Breast epithelium (tissue), 4 donors: ENCODE results near the gene MEPCE. TPM values are rescaled to one million over a fixed set of nuclear protein-coding genes. Genes with fewer than 3 reads are reported as not detected.
"Not testable (repeated sequence)": the region's sequence is repeated elsewhere in the genome, so short reads cannot be mapped to it uniquely, and the experiment has no call there.

Experiments
- DNase-seq, 2 donors: peaks; one replicate each; pipeline ENCODE4 v3.0.0-alpha.2; 2019; ENCODE audit warnings: low spot score in 2 of 2
- H3K27ac ChIP-seq, 2 donors: fragments of 200-600 bp; sonication (generic) in 1 of 2; one replicate each; pipeline ENCODE4 v1.5.1; 2016 to 2019; ENCODE audit warnings: mild to moderate bottlenecking in 1 of 2
- H3K27me3 ChIP-seq, 2 donors: fragments of 200-600 bp; sonication (generic) in 1 of 2; one replicate each; pipeline versions ENCODE4 v1.5.1 to v1.6.0; 2017 to 2019; ENCODE audit warnings: control low read depth in 1 of 2, mild to moderate bottlenecking in 1 of 2
- H3K36me3 ChIP-seq: fragments of 200-600 bp; one replicate; pipeline ENCODE4 v1.5.1; 2019
- H3K4me1 ChIP-seq, 2 donors: fragments of 200-600 bp; sonication (generic); one replicate each; pipeline ENCODE4 v1.5.1; 2016 to 2019; ENCODE audit warnings: control low read depth in 1 of 2
- H3K4me3 ChIP-seq, 3 donors: fragments of 200-600 bp; sonication (generic); 1 replicate in 2 of 3; 2 replicates in 1 of 3; pipeline ENCODE4 v1.5.1; 2016 to 2019; ENCODE audit warnings: mild to moderate bottlenecking in 3 of 3, moderate library complexity in 2 of 3
- H3K9me3 ChIP-seq, 2 donors: fragments of 200-600 bp; sonication (generic) in 1 of 2; one replicate each; pipeline ENCODE4 v1.5.1; 2016 to 2019; ENCODE audit warnings: control low read depth in 1 of 2
- CTCF ChIP-seq, 3 donors: fragments of 450-650 bp; IDR thresholded peaks; one replicate each; pipeline ENCODE4 v1.5.1; 2016 to 2017; ENCODE audit warnings: antibody characterized with exemption in 3 of 3, mild to moderate bottlenecking in 3 of 3, moderate library complexity in 3 of 3
- POLR2A ChIP-seq: fragments of 450-650 bp; IDR thresholded peaks from one replicate; pipeline ENCODE4 v1.6.1; 2016; ENCODE audit warnings: antibody characterized with exemption, mild to moderate bottlenecking, moderate library complexity
- POLR2AphosphoS5 ChIP-seq, 3 donors: sonication (generic); formaldehyde crosslinking; IDR thresholded peaks; one replicate each; pipeline ENCODE4 v1.6.1; 2017; ENCODE audit warnings: antibody characterized with exemption in 3 of 3
- intact Hi-C: fragments of 100-400 bp; cut with DNase I; formaldehyde crosslinking; loops from one replicate; pipeline ENCODE4 v1.15.1; 2023; ENCODE audit warnings: low total_unique reads
- total RNA-seq, 3 donors: library from RNA; depleted of rRNA; stranded (reverse); fragments of >200 nt; gene quantifications; one replicate each; pipeline ENCODE4 v1.1.0, GENCODE V29; 2016

MEPCE gene
- total RNA-seq, 3 donors from 2014 or later, result 26.5 to 41.4 (median 40.6) TPM

- H3K36me3 ChIP-seq, result no peaks in the 10 kb centered on the region
- intact Hi-C loops, result no loop called here
- H3K27ac ChIP-seq, result no peak overlapping the region
- H3K4me3 ChIP-seq, result no peak overlapping the region
- H3K9me3 ChIP-seq, result no peaks in the 10 kb centered on the region
- H3K27me3 ChIP-seq, result no peaks in the 10 kb centered on the region
- no peaks in the 10 kb centered on the region for H3K4me1 ChIP-seq
- DNase-seq, result no peak
- TF ChIP-seq POLR2AphosphoS5 (IDR thresholded peaks at IDR 0.05), result no peak
- no peak for TF ChIP-seq CTCF (IDR thresholded peaks at IDR 0.05)
- no peak for TF ChIP-seq POLR2A
Observed at GRCh38 chr7:100452513-100452912, 22.9 kb downstream of the MEPCE start.

- not testable (repeated sequence) for H3K27ac ChIP-seq
Observed at GRCh38 chr7:100453854-100454253, 24.2 kb downstream of the MEPCE start.

GRCh38 chr7:100455206-100455605 is 25.6 kb downstream of the MEPCE start:
- Histone ChIP-seq H3K9me3 (no peaks in the 10 kb centered on the region), H3K27ac (no peak overlapping the region), H3K4me3 (no peak overlapping the region), H3K4me1 (no peaks in the 10 kb centered on the region), H3K27me3 (no peaks in the 10 kb centered on the region), H3K36me3 (no peaks in the 10 kb centered on the region)
- TF ChIP-seq CTCF (IDR thresholded peaks at IDR 0.05), result no peak
- TF ChIP-seq POLR2AphosphoS5 (IDR thresholded peaks at IDR 0.05), result no peak
- TF ChIP-seq POLR2A, result no peak
- DNase-seq, result no peak
- intact Hi-C loops, result no loop called here

More at GRCh38 chr7:100453854-100454253, 24.2 kb downstream of the MEPCE start:
- intact Hi-C loops, DNase-seq, H3K4me3 ChIP-seq, H3K4me1 ChIP-seq, H3K9me3 ChIP-seq, H3K27me3 ChIP-seq, H3K36me3 ChIP-seq: not testable (repeated sequence)

GRCh38 chr7:100456562-100456961 is 26.9 kb downstream of the MEPCE start:
- intact Hi-C loops, result no loop called here
- Histone ChIP-seq H3K36me3 (no peaks in the 10 kb centered on the region), H3K27me3 (no peaks in the 10 kb centered on the region), H3K4me3 (no peak overlapping the region), H3K27ac (no peak overlapping the region), H3K4me1 (no peaks in the 10 kb centered on the region), H3K9me3 (no peaks in the 10 kb centered on the region)
- DNase-seq, result no peak
- no peak for TF ChIP-seq POLR2A

- Histone ChIP-seq H3K36me3 (no peaks in the 10 kb centered on the region), H3K9me3 (no peaks in the 10 kb centered on the region), H3K4me1 (no peaks in the 10 kb centered on the region), H3K27me3 (no peaks in the 10 kb centered on the region), H3K27ac (no peak overlapping the region), H3K4me3 (no peak overlapping the region)
- DNase-seq, result no peak
- no peak for TF ChIP-seq POLR2A
- TF ChIP-seq CTCF (IDR thresholded peaks at IDR 0.05), result no peak
- no peak for TF ChIP-seq POLR2AphosphoS5 (IDR thresholded peaks at IDR 0.05)
- intact Hi-C loops, result no loop called here
Observed at GRCh38 chr7:100457033-100457432, 27.4 kb downstream of the MEPCE start.

GRCh38 chr7:100464210-100464660 is 34.6 kb downstream of the MEPCE start, which contains the start of gene SPACDR:
SPACDR (minus strand) TSS chr7:100464260; CDS start chr7:100464025, 235 bp downstream.
- H3K4me3 ChIP-seq, result no peak within 1 kb of the TSS
- intact Hi-C loops, result no loop called here
- no peaks in the 10 kb centered on the region for H3K9me3 ChIP-seq
- H3K27me3 ChIP-seq, result no peaks in the 10 kb centered on the region
- H3K36me3 ChIP-seq, result no peaks in the 10 kb centered on the region
- no peak for DNase-seq
- no peak for TF ChIP-seq CTCF (IDR thresholded peaks at IDR 0.05)
- no peak for TF ChIP-seq POLR2AphosphoS5 (IDR thresholded peaks at IDR 0.05)
- no peak for TF ChIP-seq POLR2A
- no peak within 1 kb of the TSS for H3K27ac ChIP-seq
- peaks cover 0 to 18% of the 10 kb centered on the region in 2 donors for H3K4me1 ChIP-seq
